Activated T-cell treated with anti-CD3 and anti-CD28 coated beads for 4 hours (primary cell): Measurements from ENCODE around the gene TRPM2.
"Not testable (repeated sequence)": the region's sequence is repeated elsewhere in the genome, so short reads cannot be mapped to it uniquely, and the experiment has no call there.

Experiments
- DNase-seq: peaks from one replicate; pipeline ENCODE4 v3.0.0-alpha.2; 2020

Gene TRPM2

DNA sequence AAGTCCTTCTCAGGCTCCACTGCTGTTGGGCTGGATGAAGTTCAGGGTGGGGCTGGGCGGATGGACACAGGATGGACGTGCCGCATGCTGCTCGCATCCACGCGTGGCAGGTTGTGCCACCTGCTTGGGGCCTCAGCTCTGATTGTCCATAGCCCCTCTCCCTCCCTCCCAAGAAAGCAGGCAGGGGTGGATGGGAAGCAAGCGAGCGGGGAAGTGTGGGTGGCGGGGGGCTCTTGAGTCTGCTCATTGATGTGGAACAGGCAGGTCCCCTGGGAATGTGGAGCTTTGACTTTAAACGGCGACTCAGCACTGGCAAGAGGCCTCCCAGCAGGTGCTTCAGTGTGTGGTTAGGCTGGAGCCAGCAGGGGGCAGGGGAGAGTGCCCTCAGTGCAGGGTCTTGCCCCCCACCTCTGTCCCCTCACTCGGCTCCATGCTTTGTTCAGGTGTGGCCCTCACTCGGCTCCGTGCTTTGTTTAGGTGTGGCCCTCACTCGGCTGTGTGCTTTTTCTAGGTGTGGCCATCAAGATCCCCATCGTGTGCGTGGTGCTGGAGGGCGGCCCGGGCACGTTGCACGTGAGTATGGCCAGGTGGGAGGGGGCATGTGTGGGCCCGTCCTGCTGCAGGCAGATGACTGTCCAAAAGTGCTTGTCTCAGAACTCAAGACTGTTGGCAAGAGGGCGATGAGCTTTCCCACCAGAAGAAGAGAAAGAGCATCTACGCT is 23.9 kb downstream of the TRPM2 start:
- DNase-seq = no peak

GRCh38 chr21:44377922-44378645 is 24.7 kb downstream of the TRPM2 start:
- DNase-seq = no peak

- DNase-seq = no peak
These were observed 25.5 kb downstream of the TRPM2 start for GRCh38 chr21:44378646-44379514.

- no peak for DNase-seq
These were observed 26.1 kb downstream of the TRPM2 start for GRCh38 chr21:44379515-44379848.

- DNase-seq = no peak
These were observed 26.8 kb downstream of the TRPM2 start for GRCh38 chr21:44379991-44380865.

DNA sequence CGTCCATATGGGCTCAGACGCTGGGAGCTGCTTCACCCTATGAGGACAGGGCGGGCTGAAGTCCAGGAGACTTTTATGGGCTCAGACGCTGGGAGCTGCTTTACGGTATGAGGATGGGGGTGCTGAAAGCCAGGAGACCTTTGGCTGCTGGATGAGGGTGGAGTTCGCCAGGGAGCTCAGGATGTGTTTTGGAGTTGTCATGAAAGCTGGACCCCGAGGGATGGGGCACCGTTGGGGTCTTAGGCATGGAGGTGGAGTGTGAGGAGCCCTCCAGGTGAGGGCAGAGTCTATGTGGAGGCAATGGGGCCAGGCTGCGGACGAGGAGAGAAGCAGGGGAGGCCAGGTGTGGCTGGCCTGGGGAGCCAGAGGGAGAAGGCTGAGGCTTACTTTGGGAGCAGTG is 27.5 kb downstream of the TRPM2 start:
- no peak for DNase-seq

GRCh38 chr21:44381874-44382273 is 28.5 kb downstream of the TRPM2 start:
- DNase-seq = no peak

- DNase-seq = no peak
These were observed 29.1 kb downstream of the TRPM2 start for GRCh38 chr21:44382536-44382935.

- no peak for DNase-seq
These were observed 29.8 kb downstream of the TRPM2 start for GRCh38 chr21:44383216-44383615.

- no peak for DNase-seq
These were observed 31.5 kb downstream of the TRPM2 start for GRCh38 chr21:44384968-44385367.

DNA sequence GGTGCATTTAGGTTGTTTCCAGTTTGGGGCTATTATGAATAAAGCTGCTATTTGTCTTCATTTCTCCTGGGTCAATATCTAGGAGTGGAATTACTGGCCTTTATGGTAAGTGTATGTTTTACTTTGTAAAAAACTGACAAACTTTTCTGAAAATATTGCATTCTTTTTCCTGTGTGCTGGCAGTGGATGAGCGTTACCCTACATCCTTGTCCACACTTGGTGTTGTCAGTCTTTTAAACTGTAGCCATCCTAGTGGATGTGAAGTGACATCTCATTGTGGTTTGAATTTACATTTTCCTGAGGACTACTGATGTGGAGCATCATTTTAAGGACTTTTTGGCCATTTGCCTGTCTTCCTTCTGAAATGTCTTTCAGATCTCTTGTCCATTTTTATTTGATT is 35.9 kb downstream of the TRPM2 start:
- DNase-seq = no peak

DNA sequence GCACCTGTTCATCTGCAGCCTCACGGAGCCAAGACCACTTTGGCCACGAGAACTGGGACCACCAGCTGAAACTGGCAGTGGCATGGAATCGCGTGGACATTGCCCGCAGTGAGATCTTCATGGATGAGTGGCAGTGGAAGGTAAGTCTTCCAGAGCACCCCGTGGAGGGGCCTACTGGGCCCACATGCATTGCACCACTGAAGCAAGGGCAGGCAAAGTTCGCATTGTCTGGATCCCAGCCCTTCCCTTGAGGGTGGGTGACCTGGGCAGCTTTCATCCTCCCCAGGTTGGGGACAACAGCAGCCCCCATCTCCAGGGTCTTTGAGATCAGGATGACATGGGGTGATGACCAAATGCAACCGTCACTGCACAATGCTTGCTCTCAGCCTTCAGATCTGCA is 37.5 kb downstream of the TRPM2 start:
- DNase-seq = no peak

GRCh38 chr21:44391345-44392091 is 38.1 kb downstream of the TRPM2 start:
- no peak for DNase-seq

DNA sequence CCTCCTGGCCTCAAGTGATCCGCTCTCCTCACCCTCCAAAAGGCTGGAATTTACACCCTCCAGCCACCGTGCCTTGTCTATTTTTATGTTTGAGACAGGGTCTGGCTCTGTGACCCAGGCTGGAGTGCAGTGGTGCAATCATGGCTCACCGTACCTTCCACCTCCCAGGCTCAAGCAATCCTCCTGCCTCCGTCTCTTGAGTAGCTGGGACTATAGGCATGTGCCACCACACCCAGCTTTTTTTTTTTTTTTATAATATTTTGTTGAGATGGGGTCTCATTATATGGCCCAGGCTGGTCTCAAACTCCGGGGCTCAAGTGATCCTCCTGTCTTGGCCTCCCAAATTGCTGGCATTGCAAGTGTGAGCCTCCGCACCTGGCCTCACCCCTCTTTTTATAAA is 38.8 kb downstream of the TRPM2 start:
- DNase-seq = no peak

GRCh38 chr21:44392916-44393315 is 39.5 kb downstream of the TRPM2 start:
- no peak for DNase-seq

DNA sequence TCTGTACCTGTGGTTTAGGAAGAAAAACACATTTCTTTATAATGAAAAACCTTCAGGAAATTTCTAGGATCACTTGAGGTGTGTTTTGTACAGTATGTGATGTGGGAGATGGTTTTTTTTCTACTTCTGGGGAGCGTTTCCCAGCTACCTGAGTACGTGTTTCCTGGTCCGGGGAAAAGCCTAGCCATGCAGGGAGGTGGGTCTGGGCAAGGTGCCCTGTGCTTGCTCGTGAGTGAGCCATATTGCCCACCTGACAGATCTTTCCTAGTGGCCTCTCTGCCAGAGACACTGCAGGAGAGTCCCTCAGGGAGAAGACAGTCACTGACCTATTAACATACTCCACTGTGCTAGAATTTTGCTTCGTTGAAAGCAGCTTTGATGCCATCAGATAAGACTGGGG is 41.3 kb downstream of the TRPM2 start:
- no peak for DNase-seq

DNA sequence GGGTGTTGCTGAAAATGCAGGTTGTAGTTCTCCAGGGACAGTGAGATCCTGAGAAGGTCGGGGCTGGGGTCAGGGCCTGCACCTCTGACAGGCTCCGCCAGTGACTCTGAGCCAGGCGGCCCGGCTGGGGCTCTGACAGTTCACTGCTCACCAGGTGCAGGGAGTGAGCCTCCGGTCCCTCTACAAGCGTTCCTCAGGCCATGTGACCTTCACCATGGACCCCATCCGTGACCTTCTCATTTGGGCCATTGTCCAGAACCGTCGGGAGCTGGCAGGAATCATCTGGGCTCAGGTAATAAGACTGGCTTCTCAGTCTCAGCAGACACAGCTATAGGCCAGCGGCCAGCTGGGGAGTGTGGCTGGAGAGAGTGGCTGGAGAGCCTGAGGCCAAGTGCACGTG is 41.8 kb downstream of the TRPM2 start:
- no peak for DNase-seq

DNA sequence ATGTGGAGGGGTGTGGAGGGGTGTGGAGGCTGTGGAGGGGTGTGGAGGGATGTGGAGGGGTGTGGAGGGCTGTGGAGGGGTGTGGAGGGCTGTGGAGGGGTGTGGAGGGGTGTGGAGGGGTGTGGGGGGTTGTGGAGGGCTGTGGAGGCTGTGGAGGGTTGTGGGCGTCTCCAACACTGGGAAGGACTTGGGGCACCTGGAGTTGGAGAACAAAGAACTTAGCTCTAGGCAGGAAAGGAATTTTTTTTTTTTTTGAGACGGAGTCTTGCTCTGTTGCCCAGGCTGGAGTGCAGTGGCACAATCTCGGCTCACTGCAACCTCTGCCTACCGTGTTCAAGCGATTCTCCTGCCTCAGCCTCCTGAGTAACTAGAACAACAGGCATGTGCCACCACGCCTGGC is 43.4 kb downstream of the TRPM2 start:
- not testable (repeated sequence) for DNase-seq

DNA sequence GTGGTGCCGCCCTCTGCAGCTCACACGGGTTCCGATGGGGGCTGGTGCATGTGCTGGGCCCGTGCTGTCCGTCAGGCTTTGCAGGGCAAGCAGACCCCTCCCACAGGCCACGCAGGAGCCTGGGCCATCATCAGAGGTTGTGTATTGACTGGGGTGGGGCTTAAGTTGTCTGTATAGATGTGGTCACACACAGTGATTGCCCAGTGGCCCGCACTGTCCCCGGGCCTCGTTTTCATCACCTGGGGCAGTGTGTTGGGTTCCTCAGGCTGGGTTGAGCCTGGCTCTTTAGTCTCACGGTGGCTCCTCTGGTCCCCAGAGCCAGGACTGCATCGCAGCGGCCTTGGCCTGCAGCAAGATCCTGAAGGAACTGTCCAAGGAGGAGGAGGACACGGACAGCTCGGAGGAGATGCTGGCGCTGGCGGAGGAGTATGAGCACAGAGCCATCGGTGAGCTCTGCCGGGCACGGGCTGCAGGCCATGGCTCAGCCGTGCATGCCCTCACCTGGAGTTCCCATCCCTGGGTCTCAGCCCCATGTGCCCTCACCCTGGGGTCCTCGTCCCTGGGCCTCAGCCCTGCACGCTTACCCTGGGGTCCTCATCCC is 44.1 kb downstream of the TRPM2 start:
- DNase-seq = no peak

DNA sequence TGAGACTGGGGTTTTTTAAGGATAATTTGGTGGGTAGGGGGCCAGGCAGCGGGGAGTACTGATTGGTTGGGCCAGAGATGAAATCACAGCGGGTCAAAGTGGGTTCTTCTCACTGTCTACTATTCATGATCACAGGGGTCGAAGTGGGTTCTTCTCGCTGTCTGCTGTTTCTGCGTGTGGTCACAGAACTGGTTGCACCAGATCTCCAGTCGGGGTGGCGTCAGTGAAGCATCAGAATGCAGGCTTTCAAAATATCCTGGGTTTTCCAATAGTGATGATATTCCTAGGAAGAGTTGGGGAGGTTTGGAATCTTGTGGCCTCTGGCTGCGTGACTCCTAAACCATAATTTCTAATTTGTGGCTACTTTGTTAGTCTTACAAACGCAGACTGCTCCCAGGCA is 45.1 kb downstream of the TRPM2 start:
- DNase-seq = no peak

DNA sequence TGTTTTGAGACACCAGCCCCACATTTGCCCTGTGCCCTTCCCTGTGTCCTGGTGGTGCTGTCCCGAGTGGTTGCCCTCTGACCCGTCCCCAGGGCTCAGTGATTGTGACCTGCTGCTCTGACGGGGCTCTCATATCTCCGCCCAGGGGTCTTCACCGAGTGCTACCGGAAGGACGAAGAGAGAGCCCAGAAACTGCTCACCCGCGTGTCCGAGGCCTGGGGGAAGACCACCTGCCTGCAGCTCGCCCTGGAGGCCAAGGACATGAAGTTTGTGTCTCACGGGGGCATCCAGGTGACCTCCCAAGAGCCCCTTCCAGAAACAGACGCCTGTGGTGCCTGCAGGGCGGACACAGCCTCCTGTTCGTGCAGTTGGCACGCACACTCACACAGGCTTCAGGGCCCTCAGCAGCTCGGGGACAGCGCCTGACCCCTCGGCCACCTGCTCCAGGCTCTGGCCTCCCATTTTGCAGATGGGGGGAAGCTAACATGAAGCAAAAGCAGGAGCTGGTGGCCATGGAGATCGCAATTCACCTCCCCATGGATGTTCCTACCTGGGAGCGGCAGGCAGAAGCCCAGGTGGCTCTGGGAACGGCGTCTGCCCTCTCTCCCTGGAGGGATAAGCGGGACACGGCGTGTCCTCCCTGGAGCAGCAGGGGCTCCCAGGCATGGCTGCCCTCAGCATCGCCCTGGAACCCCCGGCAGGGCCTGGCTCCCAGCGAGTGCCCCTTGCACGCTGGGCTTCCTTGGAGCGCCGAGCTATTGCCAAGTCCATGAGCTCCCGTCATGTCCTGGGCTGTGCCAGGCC is 45.9 kb downstream of the TRPM2 start:
- DNase-seq = no peak
